Kidney epithelial cell (primary cell): ENCODE measurements around the gene MARCHF6. TPM values are rescaled to one million over a fixed set of nuclear protein-coding genes. Genes with fewer than 3 reads are reported as not detected.

Source experiments
- DNase-seq: peaks from one replicate; pipeline ENCODE4 v3.0.0-alpha.2; 2010; ENCODE audit warnings: low read depth
- H3K27me3 ChIP-seq: 2 replicates; pipeline ENCODE4 v1.6.0; 2011; ENCODE audit warnings: low read length; ENCODE audit not compliant: control insufficient read depth, insufficient read depth
- H3K36me3 ChIP-seq: 2 replicates; pipeline ENCODE4 v1.5.1; 2011; ENCODE audit warnings: low read length; ENCODE audit not compliant: control insufficient read depth, insufficient read depth
- H3K4me3 ChIP-seq: 2 replicates; pipeline ENCODE4 v1.5.1; 2011; ENCODE audit warnings: low read depth, mild to moderate bottlenecking, control low read depth, low read length
- total RNA-seq: library from RNA; depleted of rRNA; stranded (reverse); fragments of >200 nt; gene quantifications from 2 replicates; pipeline ENCODE4 v1.2.3, GENCODE V29; 2015
- TF ChIP-seq, protein P1 (sequence below): IDR thresholded peaks from 2 replicates; pipeline ENCODE4 v1.5.1; 2011; ENCODE audit warnings: mild to moderate bottlenecking, moderate library complexity, low read length, control low read depth, inconsistent platforms; ENCODE audit not compliant: insufficient read depth, poor library complexity, severe bottlenecking

Gene MARCHF6
- total RNA-seq, 1 donor from 2014 or later = 47.1 TPM

DNA sequence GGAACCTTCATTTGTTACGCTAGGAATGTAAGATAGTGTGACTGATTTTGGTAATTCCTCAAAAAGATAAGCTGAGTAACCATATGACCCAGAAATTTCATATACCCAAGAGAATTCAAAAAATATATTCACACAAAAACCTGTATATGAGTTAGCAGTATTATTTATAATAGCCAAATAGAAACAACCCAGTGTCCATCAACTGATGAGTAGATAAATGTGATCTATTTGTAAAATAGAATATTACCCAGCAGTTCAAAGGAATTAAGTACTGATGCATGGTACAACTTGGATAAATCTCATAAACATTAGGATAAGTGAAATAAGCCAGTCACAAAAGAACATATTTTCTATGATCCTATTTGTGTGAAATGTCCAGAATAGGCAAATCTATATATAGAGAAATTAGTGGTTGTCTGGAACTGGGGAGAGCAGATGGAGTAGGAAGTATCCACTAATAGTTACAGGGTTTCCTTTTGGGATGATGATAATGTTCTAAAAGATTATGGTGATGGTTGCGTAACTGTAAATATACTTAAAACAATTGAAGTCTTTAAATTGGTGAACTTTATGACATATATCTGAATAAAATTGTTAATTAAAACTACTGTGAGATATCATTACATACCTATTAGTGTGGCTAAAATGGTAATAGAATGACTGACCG, 10.2 kb downstream of the MARCHF6 start:
- TF ChIP-seq, protein P1, sequence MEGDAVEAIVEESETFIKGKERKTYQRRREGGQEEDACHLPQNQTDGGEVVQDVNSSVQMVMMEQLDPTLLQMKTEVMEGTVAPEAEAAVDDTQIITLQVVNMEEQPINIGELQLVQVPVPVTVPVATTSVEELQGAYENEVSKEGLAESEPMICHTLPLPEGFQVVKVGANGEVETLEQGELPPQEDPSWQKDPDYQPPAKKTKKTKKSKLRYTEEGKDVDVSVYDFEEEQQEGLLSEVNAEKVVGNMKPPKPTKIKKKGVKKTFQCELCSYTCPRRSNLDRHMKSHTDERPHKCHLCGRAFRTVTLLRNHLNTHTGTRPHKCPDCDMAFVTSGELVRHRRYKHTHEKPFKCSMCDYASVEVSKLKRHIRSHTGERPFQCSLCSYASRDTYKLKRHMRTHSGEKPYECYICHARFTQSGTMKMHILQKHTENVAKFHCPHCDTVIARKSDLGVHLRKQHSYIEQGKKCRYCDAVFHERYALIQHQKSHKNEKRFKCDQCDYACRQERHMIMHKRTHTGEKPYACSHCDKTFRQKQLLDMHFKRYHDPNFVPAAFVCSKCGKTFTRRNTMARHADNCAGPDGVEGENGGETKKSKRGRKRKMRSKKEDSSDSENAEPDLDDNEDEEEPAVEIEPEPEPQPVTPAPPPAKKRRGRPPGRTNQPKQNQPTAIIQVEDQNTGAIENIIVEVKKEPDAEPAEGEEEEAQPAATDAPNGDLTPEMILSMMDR = no peak
- Histone ChIP-seq H3K4me3 (no peak overlapping the region), H3K36me3 (no peaks in the 10 kb centered on the region), H3K27me3 (no peaks in the 10 kb centered on the region)
- no peak for DNase-seq

DNA sequence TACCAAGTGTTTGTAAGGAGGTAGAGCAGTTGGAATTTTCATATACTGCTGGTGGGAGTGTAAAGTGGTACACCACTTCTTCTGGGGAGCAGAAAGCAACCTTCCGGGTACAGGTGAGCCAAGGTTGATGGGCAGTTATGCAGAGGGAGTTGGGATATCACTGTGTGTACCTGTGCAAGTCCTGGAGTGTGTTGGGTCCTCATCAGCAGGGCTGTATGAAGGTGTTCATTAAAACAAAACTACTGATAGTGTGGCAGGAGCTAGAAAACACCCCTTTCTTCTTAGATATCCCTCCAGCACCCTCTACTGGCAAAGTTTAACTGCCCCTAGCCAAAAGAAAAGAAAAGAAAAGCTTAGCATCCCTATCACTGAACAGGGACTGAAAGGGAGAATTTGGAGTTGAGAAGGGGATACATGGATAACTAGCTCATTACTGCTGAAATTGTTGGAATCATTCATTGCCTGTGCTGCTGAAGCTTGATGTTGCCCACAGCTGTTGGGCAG, 10.7 kb downstream of the MARCHF6 start:
- H3K36me3 ChIP-seq = no peaks in the 10 kb centered on the region
- no peak overlapping the region for H3K4me3 ChIP-seq
- TF ChIP-seq, protein P1 = no peak
- H3K27me3 ChIP-seq = no peaks in the 10 kb centered on the region
- no peak for DNase-seq

DNA sequence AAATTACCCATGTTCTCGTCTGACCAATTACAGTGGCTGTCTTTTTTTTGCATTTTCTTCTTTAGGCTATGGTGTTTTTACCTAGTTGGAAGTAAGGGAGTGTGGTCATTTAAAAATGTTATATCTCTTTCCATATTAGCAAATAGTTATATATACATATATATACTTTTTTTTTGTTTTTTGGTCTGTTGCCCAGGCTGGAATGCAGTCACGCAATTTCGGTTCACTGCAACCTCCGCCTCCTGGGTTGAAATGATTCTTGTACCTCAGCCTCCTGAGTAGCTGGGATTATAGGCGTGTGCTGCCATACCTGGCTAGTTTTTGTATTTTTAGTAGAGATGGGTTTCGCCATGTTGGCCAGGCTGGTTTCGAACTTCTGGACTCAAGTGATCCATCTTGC, 12.3 kb downstream of the MARCHF6 start:
- TF ChIP-seq, protein P1 = no peak
- DNase-seq = no peak
- Histone ChIP-seq H3K4me3 (no peak overlapping the region), H3K27me3 (no peaks in the 10 kb centered on the region), H3K36me3 (no peaks in the 10 kb centered on the region)

DNA sequence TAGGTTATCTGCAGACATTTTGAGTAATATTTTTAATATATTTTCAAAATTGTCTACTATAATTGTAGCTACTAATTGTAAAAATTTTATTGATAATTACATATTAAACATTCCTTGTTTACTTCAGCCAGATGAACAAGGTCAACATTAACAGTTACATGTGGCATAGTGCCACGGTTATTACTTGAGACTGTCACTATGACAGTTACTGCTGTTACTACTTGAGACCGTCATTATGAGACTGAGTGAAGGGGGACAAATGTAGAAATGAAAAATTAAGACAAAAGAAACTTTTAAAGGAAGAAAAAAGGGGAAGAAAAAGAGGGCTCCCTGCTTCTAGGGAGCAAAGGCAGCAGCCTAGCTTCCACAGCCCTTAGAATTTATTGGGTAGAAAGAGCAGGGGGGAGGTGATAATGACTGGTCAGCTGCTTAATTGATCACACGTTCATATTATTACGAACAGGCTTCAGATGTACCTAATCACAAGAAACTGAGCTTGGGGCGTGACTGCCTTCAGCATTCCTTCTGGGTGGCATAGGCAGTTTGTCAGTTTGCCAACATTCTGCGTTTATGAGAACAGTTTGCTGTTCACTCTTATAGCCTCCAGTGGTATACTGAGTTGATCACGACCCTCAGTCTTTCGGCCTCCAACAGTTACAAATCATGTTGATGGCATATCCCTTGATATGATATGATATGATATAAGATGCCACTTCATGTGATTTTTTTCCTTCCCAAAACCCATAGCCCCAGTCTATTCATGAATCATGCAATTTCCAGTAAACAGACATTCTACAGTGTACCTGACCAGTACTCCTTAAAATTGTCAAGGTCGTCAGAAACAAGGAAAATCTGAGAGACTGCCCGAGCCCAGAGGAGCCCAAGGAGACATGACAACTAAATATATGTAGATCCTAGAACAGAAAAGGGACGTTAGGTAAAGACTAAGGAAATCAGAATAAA, 13.1 kb downstream of the MARCHF6 start:
- no peaks in the 10 kb centered on the region for H3K36me3 ChIP-seq
- TF ChIP-seq, protein P1 = no peak
- H3K27me3 ChIP-seq = no peaks in the 10 kb centered on the region
- H3K4me3 ChIP-seq = no peak overlapping the region
- peak; percentile 49 for DNase-seq

DNA sequence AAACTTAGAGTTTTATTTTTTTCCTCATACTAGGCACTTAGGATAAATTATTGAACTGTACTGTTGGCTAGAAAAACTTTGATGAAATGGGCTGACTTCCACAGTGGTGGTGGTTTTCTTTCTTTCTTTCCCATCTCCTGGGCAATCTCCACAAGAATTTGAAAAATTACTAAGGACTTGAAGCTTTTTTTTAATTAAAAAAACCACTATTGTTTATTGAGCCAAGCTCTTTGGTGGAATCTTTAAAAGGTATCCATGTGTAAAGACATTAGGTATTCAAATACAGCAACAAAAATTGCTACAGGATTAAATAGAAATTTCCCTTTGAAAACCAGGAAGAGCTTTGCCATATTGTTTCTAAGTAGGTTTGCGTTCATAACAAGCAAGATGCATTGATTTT, 14.1 kb downstream of the MARCHF6 start:
- no peak for DNase-seq
- TF ChIP-seq, protein P1 = no peak

More for the DNA sequence above, 14.1 kb downstream of the MARCHF6 start:
- no peaks in the 10 kb centered on the region for H3K36me3 ChIP-seq
- no peak overlapping the region for H3K4me3 ChIP-seq
- no peaks in the 10 kb centered on the region for H3K27me3 ChIP-seq
